Kidney (tissue), 14 donors: ENCODE measurements around the gene UNC13A. TPM values are rescaled to one million over a fixed set of nuclear protein-coding genes. Genes with fewer than 3 reads are reported as not detected.
A peak's percentile ranks its signal among the peaks of the same experiment; 100 is the strongest.

Experiments
- DNase-seq, 5 donors: peaks; one replicate each; pipeline ENCODE4 v3.0.0-alpha.2; 2013 to 2020
- FAIRE-seq: peaks from 2 replicates; lab custom pipeline; 2012; peaks lifted over from hg19 to GRCh38; lab: Jason Lieb, UNC
- H3K27ac ChIP-seq, 2 donors: one replicate each; pipeline ENCODE4 v1.7.0; 2013; ENCODE audit warnings: low read depth in 2 of 2, low read length in 2 of 2, inconsistent platforms in 1 of 2
- H3K27me3 ChIP-seq: one replicate; pipeline ENCODE4 v1.7.1; 2013; ENCODE audit warnings: low read length, inconsistent platforms; ENCODE audit not compliant: control insufficient read depth, insufficient read depth
- H3K36me3 ChIP-seq, 3 donors: one replicate each; pipeline versions ENCODE4 v1.7.0 to v1.7.1; 2013; ENCODE audit warnings: low read length in 3 of 3, control low read depth in 1 of 3, inconsistent platforms in 1 of 3; ENCODE audit not compliant: insufficient read depth in 3 of 3, control insufficient read depth in 2 of 3
- H3K4me1 ChIP-seq, 3 donors: one replicate each; pipeline versions ENCODE4 v1.7.0 to v1.7.1; 2013; ENCODE audit warnings: low read length in 3 of 3, inconsistent platforms in 1 of 3, low read depth in 1 of 3; ENCODE audit not compliant: control insufficient read depth in 2 of 3, insufficient read depth in 2 of 3
- H3K4me3 ChIP-seq, 3 donors: one replicate each; pipeline versions ENCODE4 v1.7.0 to v1.8.1; 2013; ENCODE audit warnings: low read length in 3 of 3, control low read depth in 1 of 3, inconsistent platforms in 1 of 3
- H3K9ac ChIP-seq, 3 donors: one replicate each; pipeline versions ENCODE4 v1.7.0 to v1.7.1; 2013; ENCODE audit warnings: low read length in 3 of 3, control low read depth in 1 of 3, inconsistent platforms in 1 of 3
- H3K9me3 ChIP-seq, 3 donors: one replicate each; pipeline versions ENCODE4 v1.7.0 to v1.7.1; 2013; ENCODE audit warnings: low read length in 3 of 3, control low read depth in 1 of 3, inconsistent platforms in 1 of 3; ENCODE audit not compliant: control insufficient read depth in 2 of 3, insufficient read depth in 1 of 3
- CTCF ChIP-seq: IDR thresholded peaks from 3 replicates; pipeline ENCODE4 v1.5.1; 2012; ENCODE audit warnings: mild to moderate bottlenecking, moderate library complexity, borderline replicate concordance; ENCODE audit not compliant: insufficient read depth; ENCODE audit errors: extremely low read depth
- intact Hi-C: fragments of 100-400 bp; cut with DNase I; formaldehyde crosslinking; loops from one replicate; pipeline ENCODE4 v1.11.1; 2022
- polyA plus RNA-seq: library from polyadenylated mRNA; stranded (reverse); fragments of 350-450 nt; fragmentation: Illumina TruSeq; extraction: RNeasy Lipid Tissue Mini Kit (QIAGEN cat#74804); gene quantifications from one replicate; pipeline ENCODE4 v1.2.3, GENCODE V29; 2014; ENCODE audit warnings: low read depth, low replicate concordance; ENCODE audit not compliant: insufficient read depth
- total RNA-seq: library from RNA; stranded (reverse); fragmentation: NEBNext Ultra II Directional; extraction: Animal tissue kit (Norgen Biotek cat#: 25700); gene quantifications from one replicate; pipeline ENCODE4 v1.2.1, GENCODE V29; 2021
- donor health status: control.
- donor health status: control.
- donor health status: control.
- donor health status: control.
- donor health status: control.
- donor health status: DM: yes; HTN: yes; CAD: no.
- donor health status: Normal renal cell carcinoma (clear cell type).

Gene UNC13A
- total and polyA plus RNA-seq, 2 donors from 2014 or later, result 0.06 to 2.2 TPM

- intact Hi-C loops, result no loop called here
- no peaks in the 10 kb centered on the region for H3K9me3 ChIP-seq
- FAIRE-seq (no peak), DNase-seq (no peak)
- peaks cover 0 to 10% (median 5%) of the 10 kb centered on the region in 3 donors for H3K36me3 ChIP-seq
- H3K27ac ChIP-seq, result peak overlapping the region; percentile 1 to 28
- no peak for TF ChIP-seq CTCF
- H3K9ac ChIP-seq, result peak overlapping the region in 1 of 3 donors; percentile 64
- peaks cover 0 to 26% (median 7%) of the 10 kb centered on the region in 3 donors for H3K4me1 ChIP-seq
- H3K4me3 ChIP-seq, result peak overlapping the region in 1 of 3 donors; percentile 79
- no peaks in the 10 kb centered on the region for H3K27me3 ChIP-seq
Measured at GRCh38 chr19:17721111-17721628, 33.0 kb upstream of the UNC13A start.

GRCh38 chr19:17720440-17720839 is 32.3 kb upstream of the UNC13A start:
- Histone ChIP-seq H3K9me3 (no peaks in the 10 kb centered on the region), H3K4me3 (peak overlapping the region; percentile 58 to 80 (median 79)), H3K27me3 (no peaks in the 10 kb centered on the region), H3K4me1 (peaks cover 0 to 26% (median 7%) of the 10 kb centered on the region in 3 donors), H3K27ac (no peak overlapping the region), H3K9ac (peak overlapping the region; percentile 39 to 64 (median 43)), H3K36me3 (peaks cover 0 to 8% (median 5%) of the 10 kb centered on the region in 3 donors)
- intact Hi-C loops, result no loop called here
- no peak for DNase-seq
- TF ChIP-seq CTCF, result no peak
- no peak for FAIRE-seq

- H3K9ac ChIP-seq, result peak overlapping the region; percentile 39 to 64 (median 43)
- H3K27ac ChIP-seq, result no peak overlapping the region
- peak overlapping the region; percentile 58 to 80 (median 79) for H3K4me3 ChIP-seq
- no peak for TF ChIP-seq CTCF
- no peaks in the 10 kb centered on the region for H3K27me3 ChIP-seq
- H3K36me3 ChIP-seq, result peaks cover 0 to 3% (median 0%) of the 10 kb centered on the region in 3 donors
- FAIRE-seq (no peak), DNase-seq (peak in 3 of 5 donors; percentile 26 to 86 (median 65))
- intact Hi-C loops, result no loop called here
- peaks cover 0 to 26% (median 7%) of the 10 kb centered on the region in 3 donors for H3K4me1 ChIP-seq
- H3K9me3 ChIP-seq, result no peaks in the 10 kb centered on the region
Measured at GRCh38 chr19:17719730-17720400, 31.7 kb upstream of the UNC13A start.
